Measurements from ENCODE around the gene PNPT1.

Gene PNPT1

DNA sequence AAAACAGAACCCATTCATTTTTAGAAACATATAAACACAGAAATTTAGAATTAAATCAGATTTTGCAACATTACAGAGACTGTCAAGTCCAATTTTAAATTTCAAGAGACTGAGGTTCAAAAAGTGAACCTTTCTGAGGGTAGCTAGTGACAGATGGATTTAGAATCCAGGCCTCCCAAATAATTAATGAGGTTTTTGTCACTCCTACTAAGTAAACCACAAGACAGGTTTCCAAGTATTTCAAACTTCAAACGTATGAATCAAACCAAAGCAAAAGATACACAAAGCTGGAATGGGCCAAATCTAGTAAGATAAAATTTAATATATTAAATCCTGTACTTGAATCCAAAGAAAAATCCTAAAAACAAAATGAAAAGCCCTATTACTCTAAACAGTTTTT lies 101.5 kb downstream of the PNPT1 start:
- TF ChIP-seq FOXP2 (optimal IDR thresholded peaks at IDR 0.05; ENCODE audit: borderline replicate concordance, extremely low read depth, extremely low read length, insufficient read depth), result no peak
- no peak for TF ChIP-seq POLR2AphosphoS5 (IDR thresholded peaks at IDR 0.05; ENCODE audit: low read depth, low read length)
- no peak for TF ChIP-seq SIN3A (IDR thresholded peaks at IDR 0.05; ENCODE audit: borderline replicate concordance, insufficient read depth, low read length)
- no peak for TF ChIP-seq TAF1 (IDR thresholded peaks at IDR 0.05; ENCODE audit: borderline replicate concordance, insufficient read depth, low read length)
- TF ChIP-seq, protein P1, sequence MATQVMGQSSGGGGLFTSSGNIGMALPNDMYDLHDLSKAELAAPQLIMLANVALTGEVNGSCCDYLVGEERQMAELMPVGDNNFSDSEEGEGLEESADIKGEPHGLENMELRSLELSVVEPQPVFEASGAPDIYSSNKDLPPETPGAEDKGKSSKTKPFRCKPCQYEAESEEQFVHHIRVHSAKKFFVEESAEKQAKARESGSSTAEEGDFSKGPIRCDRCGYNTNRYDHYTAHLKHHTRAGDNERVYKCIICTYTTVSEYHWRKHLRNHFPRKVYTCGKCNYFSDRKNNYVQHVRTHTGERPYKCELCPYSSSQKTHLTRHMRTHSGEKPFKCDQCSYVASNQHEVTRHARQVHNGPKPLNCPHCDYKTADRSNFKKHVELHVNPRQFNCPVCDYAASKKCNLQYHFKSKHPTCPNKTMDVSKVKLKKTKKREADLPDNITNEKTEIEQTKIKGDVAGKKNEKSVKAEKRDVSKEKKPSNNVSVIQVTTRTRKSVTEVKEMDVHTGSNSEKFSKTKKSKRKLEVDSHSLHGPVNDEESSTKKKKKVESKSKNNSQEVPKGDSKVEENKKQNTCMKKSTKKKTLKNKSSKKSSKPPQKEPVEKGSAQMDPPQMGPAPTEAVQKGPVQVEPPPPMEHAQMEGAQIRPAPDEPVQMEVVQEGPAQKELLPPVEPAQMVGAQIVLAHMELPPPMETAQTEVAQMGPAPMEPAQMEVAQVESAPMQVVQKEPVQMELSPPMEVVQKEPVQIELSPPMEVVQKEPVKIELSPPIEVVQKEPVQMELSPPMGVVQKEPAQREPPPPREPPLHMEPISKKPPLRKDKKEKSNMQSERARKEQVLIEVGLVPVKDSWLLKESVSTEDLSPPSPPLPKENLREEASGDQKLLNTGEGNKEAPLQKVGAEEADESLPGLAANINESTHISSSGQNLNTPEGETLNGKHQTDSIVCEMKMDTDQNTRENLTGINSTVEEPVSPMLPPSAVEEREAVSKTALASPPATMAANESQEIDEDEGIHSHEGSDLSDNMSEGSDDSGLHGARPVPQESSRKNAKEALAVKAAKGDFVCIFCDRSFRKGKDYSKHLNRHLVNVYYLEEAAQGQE (IDR thresholded peaks at IDR 0.05; ENCODE audit: insufficient read depth in 1 of 2, low read depth in 2 of 2, low read length in 2 of 2), result no peak

DNA sequence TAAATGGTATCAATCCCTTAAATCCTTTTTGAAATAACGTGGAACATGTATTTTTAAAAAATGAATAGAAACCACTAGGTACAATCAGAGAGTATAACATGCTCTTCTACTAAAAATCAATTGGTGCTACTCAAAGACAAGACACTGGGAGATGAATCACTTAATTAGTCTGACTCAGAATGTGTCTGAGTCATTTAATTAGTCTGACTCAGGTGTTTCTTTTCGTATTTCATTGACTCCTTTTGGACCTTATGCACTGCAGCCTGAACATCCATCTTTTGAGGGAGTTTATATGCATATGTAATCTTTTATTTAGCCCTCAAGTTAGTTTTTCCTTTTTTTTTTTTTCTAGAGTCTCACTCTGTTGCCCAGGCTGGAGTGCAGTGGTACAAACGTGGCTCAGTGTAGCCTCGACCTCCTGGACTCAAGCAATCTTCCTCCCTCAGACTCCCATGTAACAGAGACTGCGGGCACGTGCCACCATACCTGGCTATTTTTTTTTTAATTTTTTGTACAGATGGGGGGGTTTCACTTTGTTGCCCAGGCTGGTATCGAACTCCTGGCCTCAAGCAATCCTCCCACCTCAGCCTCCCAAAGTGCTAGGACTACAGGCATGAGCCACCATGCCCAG lies 102.7 kb downstream of the PNPT1 start:
- TF ChIP-seq FOXP2 (optimal IDR thresholded peaks at IDR 0.05; ENCODE audit: borderline replicate concordance, extremely low read depth, extremely low read length, insufficient read depth), result no peak
- TF ChIP-seq SIN3A (IDR thresholded peaks at IDR 0.05; ENCODE audit: borderline replicate concordance, insufficient read depth, low read length), result no peak
- no peak for TF ChIP-seq TAF1 (IDR thresholded peaks at IDR 0.05; ENCODE audit: borderline replicate concordance, insufficient read depth, low read length)
- TF ChIP-seq, protein P1 (IDR thresholded peaks at IDR 0.05; ENCODE audit: insufficient read depth in 1 of 2, low read depth in 2 of 2, low read length in 2 of 2), result no peak
- TF ChIP-seq POLR2AphosphoS5 (IDR thresholded peaks at IDR 0.05; ENCODE audit: low read depth, low read length), result no peak

DNA sequence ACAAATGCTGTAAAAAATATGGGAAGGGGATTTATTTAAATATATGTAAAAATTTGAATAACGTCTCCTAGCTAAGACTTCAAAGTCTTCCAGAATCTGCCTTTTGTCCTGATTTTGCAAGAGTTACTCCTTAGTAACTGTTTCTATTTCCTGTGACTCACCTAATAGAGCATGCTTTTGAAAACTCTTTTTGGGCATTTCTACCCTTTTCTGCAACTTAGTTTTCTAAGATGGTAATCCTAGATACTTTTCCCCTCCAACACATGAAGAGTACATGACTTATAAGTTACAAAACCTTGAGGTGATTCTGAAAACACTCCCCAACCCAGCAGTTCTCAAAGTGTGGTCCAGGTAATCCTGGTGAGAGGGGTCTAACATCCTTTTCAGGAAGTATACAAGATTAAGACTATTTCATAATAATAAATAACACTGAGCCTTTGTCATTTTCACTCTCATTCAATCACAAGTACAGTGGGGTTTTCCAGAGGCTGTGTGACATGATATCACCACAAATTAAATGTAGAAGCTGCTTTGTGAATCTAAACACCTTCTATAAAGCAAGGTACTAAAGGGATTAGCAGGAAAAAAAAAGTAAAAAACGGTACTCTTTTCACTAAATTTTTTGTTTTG lies 108.1 kb downstream of the PNPT1 start:
- TF ChIP-seq SIN3A (IDR thresholded peaks at IDR 0.05; ENCODE audit: borderline replicate concordance, insufficient read depth, low read length) (no peak), FOXP2 (optimal IDR thresholded peaks at IDR 0.05; ENCODE audit: borderline replicate concordance, extremely low read depth, extremely low read length, insufficient read depth) (no peak), POLR2AphosphoS5 (IDR thresholded peaks at IDR 0.05; ENCODE audit: low read depth, low read length) (no peak), TAF1 (IDR thresholded peaks at IDR 0.05; ENCODE audit: borderline replicate concordance, insufficient read depth, low read length) (no peak)
- TF ChIP-seq, protein P1 (IDR thresholded peaks at IDR 0.05; ENCODE audit: insufficient read depth in 1 of 2, low read depth in 2 of 2, low read length in 2 of 2), result no peak

Measured in PFSK-1 (cell line).